Measurements from ENCODE around the gene GLMP. TPM values are rescaled to one million over a fixed set of nuclear protein-coding genes. Genes with fewer than 3 reads are reported as not detected.

The GLMP gene
- total and polyA plus RNA-seq, 2 of the 13 experiments (the other 11 are each of a cell fraction or from before 2014, with no cell fraction given): 44.6 to 75.8 TPM

- TF ChIP-seq E2F1 (CRISPR knock-in tag; IDR thresholded peaks at IDR 0.05): no peak
- TF ChIP-seq ZFY (CRISPR knock-in tag; IDR thresholded peaks at IDR 0.05): peak; percentile 60
- TF ChIP-seq ZNF768 (CRISPR knock-in tag; IDR thresholded peaks at IDR 0.05): peak; percentile 32; the same call in 1 of the 2 replicates
- TF ChIP-seq TEAD2 (CRISPR knock-in tag; IDR thresholded peaks at IDR 0.05): no peak
- 0 out of 2 replicates have a peak, but pooled peaks have one; percentile 49 for TF ChIP-seq ZNF235 (CRISPR knock-in tag; IDR thresholded peaks at IDR 0.05; ENCODE audit: borderline replicate concordance)
- TF ChIP-seq ZNF607 (CRISPR knock-in tag; IDR thresholded peaks at IDR 0.05; ENCODE audit: borderline replicate concordance): peak; percentile 73; the same call in 1 of the 2 replicates
- TF ChIP-seq YY1 (IDR thresholded peaks at IDR 0.05; ENCODE audit: insufficient read depth, insufficient replicate concordance, low read depth, low read length): peak; percentile 13
- TF ChIP-seq HMG20A (CRISPR knock-in tag; IDR thresholded peaks at IDR 0.05; ENCODE audit: borderline replicate concordance): no peak
- 0 out of 2 replicates have a peak, but pooled peaks have one; percentile 33 for TF ChIP-seq ZNF274 (CRISPR knock-in tag; IDR thresholded peaks at IDR 0.05)
- TF ChIP-seq ZSCAN31 (CRISPR knock-in tag; IDR thresholded peaks at IDR 0.05; ENCODE audit: low read depth): peak; percentile 72
- TF ChIP-seq ZNF691 (CRISPR knock-in tag; IDR thresholded peaks at IDR 0.05; ENCODE audit: borderline replicate concordance, low read depth): 0 out of 2 replicates have a peak, but pooled peaks have one; percentile 45
- peak; percentile 72; the same call in 1 of the 2 replicates for TF ChIP-seq ZNF451 (CRISPR knock-in tag; IDR thresholded peaks at IDR 0.05)
- peak; percentile 72; the same call in 1 of the 2 replicates for TF ChIP-seq BCL3 (CRISPR knock-in tag; IDR thresholded peaks at IDR 0.05)
- TF ChIP-seq AKAP8 (CRISPR knock-in tag; IDR thresholded peaks at IDR 0.05): peak; percentile 93
- TF ChIP-seq AHR (CRISPR knock-in tag; IDR thresholded peaks at IDR 0.05): peak; percentile 20; the same call in 1 of the 2 replicates
- TF ChIP-seq GMEB1 (CRISPR knock-in tag; IDR thresholded peaks at IDR 0.05; ENCODE audit: borderline replicate concordance): 0 out of 2 replicates have a peak, but pooled peaks have one; percentile 11
- TF ChIP-seq ZNF547 (CRISPR knock-in tag; IDR thresholded peaks at IDR 0.05): peak; percentile 68; the same call in 1 of the 2 replicates
- TF ChIP-seq NR0B2 (CRISPR knock-in tag; IDR thresholded peaks at IDR 0.05): peak; percentile 31; the same call in 1 of the 2 replicates
- peak; percentile 34; the same call in 1 of the 2 replicates for TF ChIP-seq ZNF160 (CRISPR knock-in tag; IDR thresholded peaks at IDR 0.05)
- TF ChIP-seq ZNF703 (CRISPR knock-in tag; IDR thresholded peaks at IDR 0.05; ENCODE audit: borderline replicate concordance): no peak
- TF ChIP-seq KDM5B (CRISPR knock-in tag; IDR thresholded peaks at IDR 0.05; ENCODE audit: borderline replicate concordance): peak; percentile 89
- TF ChIP-seq FOXK2 (IDR thresholded peaks at IDR 0.05): no peak
- no peak for TF ChIP-seq NFYB (CRISPR knock-in tag; IDR thresholded peaks at IDR 0.05)
These were observed 49.8 kb downstream of the GLMP start (continued) for GRCh38 chr1:156245451-156246232.
